HEK293 (cell line): Measurements from ENCODE around the gene MRPL48.

ENCODE experiments used
- CTCF ChIP-seq: fragments of 450-650 bp; formaldehyde crosslinking; IDR thresholded peaks from 2 replicates; pipeline ENCODE4 v1.5.1; 2016; ENCODE audit warnings: missing biosample characterization, missing genetic modification characterization
- SP2 ChIP-seq: fragments of 450-650 bp; formaldehyde crosslinking; IDR thresholded peaks from 2 replicates; pipeline ENCODE4 v1.5.1; 2016; ENCODE audit warnings: missing biosample characterization, missing genetic modification characterization
- YY2 ChIP-seq: fragments of 450-650 bp; formaldehyde crosslinking; IDR thresholded peaks from 2 replicates; pipeline ENCODE4 v1.5.1; 2016; ENCODE audit warnings: missing biosample characterization, missing genetic modification characterization
- ZFP37 ChIP-seq: fragments of 450-650 bp; formaldehyde crosslinking; IDR thresholded peaks from 2 replicates; pipeline ENCODE4 v1.5.1; 2016; ENCODE audit warnings: missing biosample characterization, missing genetic modification characterization
- ZNF362 ChIP-seq: fragments of 450-650 bp; formaldehyde crosslinking; IDR thresholded peaks from 2 replicates; pipeline ENCODE4 v1.5.1; 2016; ENCODE audit warnings: missing biosample characterization, missing genetic modification characterization
- ZNF423 ChIP-seq: fragments of 450-650 bp; formaldehyde crosslinking; IDR thresholded peaks from 2 replicates; pipeline ENCODE4 v1.5.1; 2016; ENCODE audit warnings: missing biosample characterization, missing genetic modification characterization
- ZNF561 ChIP-seq: fragments of 450-650 bp; IDR thresholded peaks from 2 replicates; pipeline ENCODE4 v1.5.1; 2018; ENCODE audit warnings: missing biosample characterization, missing genetic modification characterization, borderline replicate concordance
- ZNF585B ChIP-seq: fragments of 450-650 bp; formaldehyde crosslinking; IDR thresholded peaks from 2 replicates; pipeline ENCODE4 v1.5.1; 2016; ENCODE audit warnings: missing biosample characterization, missing genetic modification characterization
- ZNF629 ChIP-seq: fragments of 450-650 bp; formaldehyde crosslinking; IDR thresholded peaks from 2 replicates; pipeline ENCODE4 v1.5.1; 2017; ENCODE audit warnings: missing biosample characterization, missing genetic modification characterization
- ZNF830 ChIP-seq: fragments of 450-650 bp; IDR thresholded peaks from 2 replicates; pipeline ENCODE4 v1.5.0; 2018; ENCODE audit warnings: missing biosample characterization, missing genetic modification characterization, low read depth, mild to moderate bottlenecking, moderate library complexity
- ZXDB ChIP-seq: fragments of 450-650 bp; formaldehyde crosslinking; IDR thresholded peaks from 2 replicates; pipeline ENCODE4 v1.5.1; 2016; ENCODE audit warnings: missing biosample characterization, missing genetic modification characterization

- TF ChIP-seq SP2 = no peak
- TF ChIP-seq CTCF = no peak
- TF ChIP-seq ZNF561 (tag by site-specific recombination) = no peak
- TF ChIP-seq ZNF423 = no peak
- TF ChIP-seq ZNF830 = no peak
- no peak for TF ChIP-seq ZFP37 (tag by site-specific recombination)
- no peak for TF ChIP-seq YY2 (tag by site-specific recombination)
- TF ChIP-seq ZNF362 = no peak
- no peak for TF ChIP-seq ZNF585B
- no peak for TF ChIP-seq ZXDB (tag by site-specific recombination)
- no peak for TF ChIP-seq ZNF629
Observed at GRCh38 chr11:73758451-73758850, 29.2 kb upstream of the MRPL48 start.
